Panc1 (cell line): ENCODE measurements around the gene NUB1.

ENCODE experiments used
- POLR2AphosphoS5 ChIP-seq: IDR thresholded peaks from 2 replicates; pipeline ENCODE4 v1.6.1; 2012; ENCODE audit warnings: mild to moderate bottlenecking, low read depth, low read length, moderate library complexity
- TCF7L2 ChIP-seq: IDR thresholded peaks from 2 replicates; pipeline ENCODE4 v1.6.1; 2011; ENCODE audit warnings: mild to moderate bottlenecking, low read depth, low read length, inconsistent platforms
- TF ChIP-seq, protein P1 (sequence below), 2 experiments: IDR thresholded peaks; 2 replicates each; pipeline ENCODE4 v1.6.1; 2011 to 2012; ENCODE audit warnings: low read depth in 2 of 2, control low read depth in 1 of 2, low read length in 1 of 2, mild to moderate bottlenecking in 1 of 2, moderate library complexity in 1 of 2; ENCODE audit not compliant: insufficient read depth in 1 of 2
- TF ChIP-seq, protein P2 (sequence below): fragments of 450-650 bp; IDR thresholded peaks from 2 replicates; pipeline ENCODE4 v1.5.1; 2017; ENCODE audit warnings: mild to moderate bottlenecking

DNA sequence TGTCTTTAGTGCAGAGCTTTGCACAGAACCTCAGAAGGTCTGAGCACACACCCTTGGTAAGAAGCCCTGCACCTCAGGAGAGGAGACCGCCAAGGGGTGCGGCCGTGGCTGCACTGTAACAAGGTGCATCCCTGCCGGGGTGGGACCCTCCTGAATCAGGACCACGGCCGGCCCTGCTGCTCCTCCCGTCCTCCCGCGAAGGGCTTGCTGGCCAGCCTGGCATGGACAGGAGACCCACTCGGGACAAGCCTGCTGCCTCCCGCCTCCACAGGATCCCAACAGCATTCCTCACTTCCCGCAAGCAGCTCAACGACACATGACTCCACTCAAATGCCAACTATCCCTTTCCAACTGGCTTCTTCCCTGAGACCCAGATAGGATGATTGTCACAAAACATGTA lies 55.4 kb downstream of the NUB1 start:
- TF ChIP-seq, protein P1, sequence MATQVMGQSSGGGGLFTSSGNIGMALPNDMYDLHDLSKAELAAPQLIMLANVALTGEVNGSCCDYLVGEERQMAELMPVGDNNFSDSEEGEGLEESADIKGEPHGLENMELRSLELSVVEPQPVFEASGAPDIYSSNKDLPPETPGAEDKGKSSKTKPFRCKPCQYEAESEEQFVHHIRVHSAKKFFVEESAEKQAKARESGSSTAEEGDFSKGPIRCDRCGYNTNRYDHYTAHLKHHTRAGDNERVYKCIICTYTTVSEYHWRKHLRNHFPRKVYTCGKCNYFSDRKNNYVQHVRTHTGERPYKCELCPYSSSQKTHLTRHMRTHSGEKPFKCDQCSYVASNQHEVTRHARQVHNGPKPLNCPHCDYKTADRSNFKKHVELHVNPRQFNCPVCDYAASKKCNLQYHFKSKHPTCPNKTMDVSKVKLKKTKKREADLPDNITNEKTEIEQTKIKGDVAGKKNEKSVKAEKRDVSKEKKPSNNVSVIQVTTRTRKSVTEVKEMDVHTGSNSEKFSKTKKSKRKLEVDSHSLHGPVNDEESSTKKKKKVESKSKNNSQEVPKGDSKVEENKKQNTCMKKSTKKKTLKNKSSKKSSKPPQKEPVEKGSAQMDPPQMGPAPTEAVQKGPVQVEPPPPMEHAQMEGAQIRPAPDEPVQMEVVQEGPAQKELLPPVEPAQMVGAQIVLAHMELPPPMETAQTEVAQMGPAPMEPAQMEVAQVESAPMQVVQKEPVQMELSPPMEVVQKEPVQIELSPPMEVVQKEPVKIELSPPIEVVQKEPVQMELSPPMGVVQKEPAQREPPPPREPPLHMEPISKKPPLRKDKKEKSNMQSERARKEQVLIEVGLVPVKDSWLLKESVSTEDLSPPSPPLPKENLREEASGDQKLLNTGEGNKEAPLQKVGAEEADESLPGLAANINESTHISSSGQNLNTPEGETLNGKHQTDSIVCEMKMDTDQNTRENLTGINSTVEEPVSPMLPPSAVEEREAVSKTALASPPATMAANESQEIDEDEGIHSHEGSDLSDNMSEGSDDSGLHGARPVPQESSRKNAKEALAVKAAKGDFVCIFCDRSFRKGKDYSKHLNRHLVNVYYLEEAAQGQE (IDR thresholded peaks at IDR 0.05; ENCODE audit: insufficient read depth in 1 of 2, low read depth in 2 of 2, low read length in 1 of 2) = no peak
- TF ChIP-seq, protein P2, sequence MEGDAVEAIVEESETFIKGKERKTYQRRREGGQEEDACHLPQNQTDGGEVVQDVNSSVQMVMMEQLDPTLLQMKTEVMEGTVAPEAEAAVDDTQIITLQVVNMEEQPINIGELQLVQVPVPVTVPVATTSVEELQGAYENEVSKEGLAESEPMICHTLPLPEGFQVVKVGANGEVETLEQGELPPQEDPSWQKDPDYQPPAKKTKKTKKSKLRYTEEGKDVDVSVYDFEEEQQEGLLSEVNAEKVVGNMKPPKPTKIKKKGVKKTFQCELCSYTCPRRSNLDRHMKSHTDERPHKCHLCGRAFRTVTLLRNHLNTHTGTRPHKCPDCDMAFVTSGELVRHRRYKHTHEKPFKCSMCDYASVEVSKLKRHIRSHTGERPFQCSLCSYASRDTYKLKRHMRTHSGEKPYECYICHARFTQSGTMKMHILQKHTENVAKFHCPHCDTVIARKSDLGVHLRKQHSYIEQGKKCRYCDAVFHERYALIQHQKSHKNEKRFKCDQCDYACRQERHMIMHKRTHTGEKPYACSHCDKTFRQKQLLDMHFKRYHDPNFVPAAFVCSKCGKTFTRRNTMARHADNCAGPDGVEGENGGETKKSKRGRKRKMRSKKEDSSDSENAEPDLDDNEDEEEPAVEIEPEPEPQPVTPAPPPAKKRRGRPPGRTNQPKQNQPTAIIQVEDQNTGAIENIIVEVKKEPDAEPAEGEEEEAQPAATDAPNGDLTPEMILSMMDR = no peak
- TF ChIP-seq POLR2AphosphoS5 (no peak), TCF7L2 (no peak)
